AG09309 (cell line): ENCODE measurements around the gene GATAD2A.
A peak's percentile ranks its signal among the peaks of the same experiment; 100 is the strongest.

Experiments
- DNase-seq: peaks from one replicate; pipeline ENCODE4 v3.0.0-alpha.2; 2010; ENCODE audit warnings: low read depth
- H3K4me3 ChIP-seq: 2 replicates; pipeline ENCODE4 v1.5.1; 2011; ENCODE audit warnings: mild to moderate bottlenecking, low read depth, low read length, moderate library complexity; ENCODE audit not compliant: control insufficient read depth
- TF ChIP-seq, protein P1 (sequence below): IDR thresholded peaks from 2 replicates; pipeline ENCODE4 v1.5.1; 2011; ENCODE audit warnings: mild to moderate bottlenecking, low read depth, low read length, inconsistent platforms; ENCODE audit not compliant: insufficient read depth, control insufficient read depth; ENCODE audit errors: missing control alignments

GATAD2A gene

DNA sequence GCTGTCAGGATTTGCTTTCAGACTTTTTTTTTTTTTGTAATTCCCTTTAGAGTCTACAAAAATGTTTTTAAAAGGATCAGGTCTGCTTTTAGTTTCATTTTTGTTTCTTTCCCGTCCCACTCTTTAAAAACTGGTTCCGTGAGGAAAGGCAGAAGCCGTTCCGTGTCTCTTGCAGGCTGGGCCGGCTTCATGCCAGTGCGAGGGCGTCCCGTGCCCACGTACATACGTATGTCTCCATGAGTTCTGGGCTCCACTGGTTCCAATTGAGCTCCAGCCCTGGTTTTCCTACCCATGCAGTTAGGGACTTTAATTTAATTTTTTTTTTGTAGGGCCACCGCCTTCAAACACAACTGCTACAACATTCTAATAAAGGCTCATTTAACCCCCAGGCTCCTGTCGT is 101.1 kb downstream of the GATAD2A start:
- DNase-seq, result no peak
- TF ChIP-seq, protein P1, sequence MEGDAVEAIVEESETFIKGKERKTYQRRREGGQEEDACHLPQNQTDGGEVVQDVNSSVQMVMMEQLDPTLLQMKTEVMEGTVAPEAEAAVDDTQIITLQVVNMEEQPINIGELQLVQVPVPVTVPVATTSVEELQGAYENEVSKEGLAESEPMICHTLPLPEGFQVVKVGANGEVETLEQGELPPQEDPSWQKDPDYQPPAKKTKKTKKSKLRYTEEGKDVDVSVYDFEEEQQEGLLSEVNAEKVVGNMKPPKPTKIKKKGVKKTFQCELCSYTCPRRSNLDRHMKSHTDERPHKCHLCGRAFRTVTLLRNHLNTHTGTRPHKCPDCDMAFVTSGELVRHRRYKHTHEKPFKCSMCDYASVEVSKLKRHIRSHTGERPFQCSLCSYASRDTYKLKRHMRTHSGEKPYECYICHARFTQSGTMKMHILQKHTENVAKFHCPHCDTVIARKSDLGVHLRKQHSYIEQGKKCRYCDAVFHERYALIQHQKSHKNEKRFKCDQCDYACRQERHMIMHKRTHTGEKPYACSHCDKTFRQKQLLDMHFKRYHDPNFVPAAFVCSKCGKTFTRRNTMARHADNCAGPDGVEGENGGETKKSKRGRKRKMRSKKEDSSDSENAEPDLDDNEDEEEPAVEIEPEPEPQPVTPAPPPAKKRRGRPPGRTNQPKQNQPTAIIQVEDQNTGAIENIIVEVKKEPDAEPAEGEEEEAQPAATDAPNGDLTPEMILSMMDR, result no peak
- H3K4me3 ChIP-seq, result no peak overlapping the region

DNA sequence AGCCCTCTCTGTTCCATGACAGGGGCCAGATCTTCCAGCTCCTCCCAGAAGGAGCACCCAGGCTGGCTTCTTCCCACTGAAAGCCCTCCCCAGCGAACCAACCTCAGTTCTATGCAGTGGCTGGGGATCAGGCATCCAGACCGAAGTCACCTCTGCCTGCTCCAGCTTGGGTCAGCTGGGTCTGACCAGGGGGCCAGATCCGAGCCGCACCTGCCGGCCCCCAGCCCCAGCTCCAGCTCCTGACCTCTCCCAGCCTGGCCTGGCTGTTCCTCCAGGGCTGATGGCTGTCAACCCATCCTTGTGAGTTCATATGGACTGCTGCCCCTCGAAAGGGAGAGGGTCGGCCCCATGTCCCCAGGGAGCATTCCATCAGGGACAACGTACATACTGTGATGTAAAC is 101.9 kb downstream of the GATAD2A start:
- TF ChIP-seq, protein P1, result no peak
- DNase-seq, result no peak
- no peak overlapping the region for H3K4me3 ChIP-seq

GRCh38 chr19:19508217-19508616 is 102.7 kb downstream of the GATAD2A start:
- DNase-seq, result no peak
- TF ChIP-seq, protein P1, result no peak
- no peak overlapping the region for H3K4me3 ChIP-seq

- H3K4me3 ChIP-seq, result no peak overlapping the region
- TF ChIP-seq, protein P1, result no peak
- DNase-seq, result no peak
Measured at GRCh38 chr19:19510432-19510831, 105.0 kb downstream of the GATAD2A start.

DNA sequence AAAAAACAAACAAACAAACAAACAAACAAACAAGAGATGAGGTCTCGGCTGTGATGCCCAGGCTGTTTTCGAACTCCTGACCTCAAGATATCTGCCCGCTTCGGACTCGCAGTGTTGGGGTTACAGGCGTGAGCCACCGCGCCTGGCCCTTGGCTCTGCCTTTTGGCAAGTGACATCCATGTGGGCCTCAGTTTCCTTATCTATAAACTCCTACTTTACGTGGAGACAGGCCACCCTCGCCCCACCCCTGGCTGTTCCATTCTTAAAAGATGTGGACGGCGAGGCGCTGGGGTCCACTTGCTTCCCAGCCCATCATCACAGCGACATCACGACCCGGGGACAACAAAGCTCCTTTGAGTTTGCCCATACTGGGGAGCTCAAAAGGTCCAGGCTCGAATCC is 108.2 kb downstream of the GATAD2A start:
- TF ChIP-seq, protein P1, result no peak
- no peak overlapping the region for H3K4me3 ChIP-seq

GRCh38 chr19:19514215-19514657 is 108.8 kb downstream of the GATAD2A start:
- TF ChIP-seq, protein P1, result no peak
- no peak for DNase-seq
- H3K4me3 ChIP-seq, result no peak overlapping the region

More for the DNA sequence above, 108.2 kb downstream of the GATAD2A start:
- no peak for DNase-seq

DNA sequence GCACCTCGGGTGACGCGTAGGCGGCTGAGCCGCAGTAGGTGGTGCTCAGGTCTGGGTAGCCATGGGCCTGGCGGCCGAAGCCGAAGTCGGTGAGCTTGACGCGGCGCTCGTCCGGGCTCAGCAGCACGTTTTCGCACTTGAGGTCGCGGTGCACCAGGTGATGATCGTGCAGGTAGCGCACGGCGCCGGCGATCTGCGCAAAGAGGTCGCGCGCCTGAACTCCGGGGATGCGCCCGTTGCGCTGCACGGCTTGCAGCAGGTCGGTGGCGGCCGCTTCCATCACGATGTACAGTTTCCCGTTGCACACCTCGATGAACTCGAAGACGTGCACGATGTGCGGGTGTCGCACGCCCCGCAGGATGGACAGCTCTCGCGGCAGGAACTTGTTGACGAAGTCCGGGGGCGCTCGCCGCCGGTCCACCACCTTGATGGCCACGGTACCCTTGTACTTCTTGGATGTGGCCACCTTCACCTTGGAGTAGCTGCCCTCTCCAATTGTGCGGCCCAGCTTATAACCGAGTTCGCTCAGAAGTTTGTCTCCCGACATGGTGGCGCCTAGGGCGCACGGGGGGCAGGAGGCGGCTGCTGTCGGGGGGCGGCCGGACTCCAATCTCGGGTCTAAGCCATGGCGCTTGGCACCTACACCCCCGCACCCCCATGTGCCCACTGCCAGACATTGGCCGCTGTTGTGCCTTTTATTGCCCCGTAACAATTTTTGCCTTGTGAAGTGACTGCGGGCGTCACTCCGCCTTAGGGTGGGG is 109.6 kb downstream of the GATAD2A start, which contains the start of gene TSSK6:
TSSK6 (minus strand) TSS at position 668 of the 761 bp plus-strand sequence; CDS start at position 547, 121 bp downstream.
- DNase-seq, result no peak
- TF ChIP-seq, protein P1, result no peak
- H3K4me3 ChIP-seq, result peak within 1 kb of the TSS; percentile 87
